HG02943 (cell line): ENCODE measurements around the gene SLCO3A1.
"Not testable (repeated sequence)": the region's sequence is repeated elsewhere in the genome, so short reads cannot be mapped to it uniquely, and the experiment has no call there.

Experiments used
- ATAC-seq: cut with Tn5 transposase; IDR thresholded peaks from one replicate; pipeline ENCODE4 v1.9.1; 2021; ENCODE audit warnings: mild to moderate bottlenecking, low read depth, moderate library complexity; ENCODE audit not compliant: unreplicated experiment

The SLCO3A1 gene

DNA sequence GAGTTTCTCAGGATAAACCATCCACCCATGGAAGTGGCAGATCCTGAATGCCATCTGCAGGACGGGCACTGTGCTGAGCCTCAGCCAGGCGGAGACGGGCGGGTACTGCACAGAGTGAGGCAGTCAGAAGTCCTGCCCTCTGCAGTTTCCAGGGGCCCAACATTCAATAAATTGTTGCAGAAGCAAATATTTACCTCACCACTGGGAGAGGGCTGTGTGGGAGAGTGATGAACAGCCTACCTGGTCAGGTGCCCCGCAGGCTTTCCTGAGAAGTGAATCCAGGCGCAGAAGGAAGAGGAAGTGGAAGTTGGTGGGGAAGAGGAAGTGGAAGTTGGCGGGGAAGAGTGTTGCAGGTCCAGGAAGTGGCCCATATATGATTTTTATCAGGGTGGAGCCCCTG is 100.8 kb downstream of the SLCO3A1 start:
- no peak for ATAC-seq

DNA sequence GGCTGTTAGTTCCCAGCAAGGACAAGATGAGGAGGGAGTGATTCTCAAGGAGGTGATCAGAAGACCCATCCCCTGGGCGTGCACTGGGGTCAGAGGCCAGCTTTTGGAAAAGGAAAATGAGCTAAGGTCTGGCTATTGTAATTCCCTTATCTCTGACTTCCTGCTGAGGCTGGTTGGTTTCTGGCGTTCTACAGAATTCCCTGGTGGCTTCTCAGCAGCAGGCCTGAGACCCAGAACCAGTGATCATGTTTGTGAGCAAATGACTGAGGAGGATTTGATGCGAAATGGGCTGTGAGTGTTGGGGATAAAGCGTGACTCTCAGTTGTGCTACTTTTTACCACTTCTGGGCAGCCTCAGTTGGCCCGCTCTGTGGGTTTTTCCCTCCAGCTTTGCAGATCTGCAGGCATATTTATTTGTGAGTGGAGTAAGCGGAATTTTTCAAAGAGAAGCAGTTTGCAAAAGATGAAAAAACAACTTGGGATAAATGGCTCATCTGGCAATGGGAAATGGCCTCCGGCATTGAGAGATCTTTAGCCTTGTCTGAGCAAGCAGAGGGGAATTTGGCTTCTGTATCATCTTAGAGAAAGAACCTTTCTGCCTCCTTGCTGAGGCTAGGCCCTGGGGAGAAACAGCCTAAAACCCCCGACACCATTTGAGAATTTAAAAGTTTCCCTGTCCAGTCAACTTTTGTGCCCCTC is 102.7 kb downstream of the SLCO3A1 start:
- no peak for ATAC-seq

DNA sequence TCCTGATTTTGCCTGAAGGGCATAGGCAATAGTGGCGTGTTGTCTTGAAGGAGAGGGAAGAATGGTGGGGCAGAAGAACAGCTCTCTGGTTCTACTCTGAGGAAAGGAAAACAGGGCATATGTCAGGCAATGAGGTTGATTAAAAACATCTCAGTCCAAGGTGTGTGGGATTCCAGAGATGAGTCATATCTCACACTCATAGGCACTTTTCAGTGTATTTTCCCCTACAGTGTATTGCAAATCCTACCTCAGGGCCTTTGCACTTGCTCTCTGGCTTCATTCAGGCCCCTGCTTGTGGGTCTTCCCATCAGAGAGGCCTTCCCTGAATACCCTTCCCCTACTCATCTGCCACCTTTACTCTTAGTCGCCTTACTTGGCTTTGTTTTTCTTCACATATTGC is 107.8 kb downstream of the SLCO3A1 start:
- no peak for ATAC-seq

DNA sequence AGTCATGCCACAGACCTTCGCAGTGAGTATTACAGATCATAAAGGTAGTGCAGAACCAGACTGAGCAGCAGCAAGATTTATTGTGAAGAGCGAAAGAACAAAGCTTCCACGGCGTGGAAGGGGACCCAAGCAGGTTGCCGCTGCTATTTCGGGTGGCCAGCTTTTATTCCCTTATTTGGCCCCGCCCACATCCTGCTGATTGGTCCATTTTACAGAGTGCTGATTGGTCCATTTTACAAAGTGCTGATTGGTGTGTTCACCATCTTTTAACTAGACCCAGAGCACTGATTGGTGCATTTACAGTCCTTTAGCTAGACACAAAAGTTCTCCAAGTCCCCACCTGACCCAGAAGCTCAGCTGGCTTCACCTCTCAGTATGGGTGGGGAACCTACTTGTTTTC is 110.2 kb downstream of the SLCO3A1 start:
- ATAC-seq: not testable (repeated sequence)

DNA sequence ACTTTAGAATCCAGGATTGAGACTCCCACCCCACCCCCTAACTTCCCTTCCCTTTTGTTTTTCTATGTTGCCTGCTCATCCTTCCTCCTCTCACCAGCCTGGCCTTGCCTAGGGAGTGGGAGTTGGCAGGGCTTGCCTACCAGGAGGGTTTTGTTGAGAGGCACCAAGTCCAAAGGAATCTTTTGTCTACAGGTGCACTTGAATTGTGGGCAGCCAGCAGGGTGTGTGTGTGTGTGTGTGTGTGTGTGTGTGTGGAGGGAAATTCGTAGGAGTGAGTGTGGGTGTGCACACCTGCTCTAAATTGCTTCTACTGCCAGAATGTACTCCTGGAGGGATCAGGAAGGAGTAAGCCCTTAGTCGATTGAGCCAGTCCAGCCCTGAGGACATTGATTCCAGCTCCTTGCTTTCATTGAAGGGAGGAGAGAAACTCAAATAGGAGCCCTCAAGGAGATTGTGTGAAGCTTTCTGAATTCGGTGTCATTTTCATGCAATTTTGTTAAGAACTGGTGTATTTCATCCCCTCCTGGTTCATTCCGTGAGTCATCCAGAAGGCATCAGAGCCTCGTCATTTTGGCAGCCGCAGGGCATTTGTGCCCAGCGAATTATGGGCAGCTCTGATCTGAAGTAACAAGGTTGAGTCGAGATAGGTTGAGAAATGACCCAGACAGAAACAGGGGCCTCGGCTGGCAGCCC is 112.1 kb downstream of the SLCO3A1 start:
- no peak for ATAC-seq

DNA sequence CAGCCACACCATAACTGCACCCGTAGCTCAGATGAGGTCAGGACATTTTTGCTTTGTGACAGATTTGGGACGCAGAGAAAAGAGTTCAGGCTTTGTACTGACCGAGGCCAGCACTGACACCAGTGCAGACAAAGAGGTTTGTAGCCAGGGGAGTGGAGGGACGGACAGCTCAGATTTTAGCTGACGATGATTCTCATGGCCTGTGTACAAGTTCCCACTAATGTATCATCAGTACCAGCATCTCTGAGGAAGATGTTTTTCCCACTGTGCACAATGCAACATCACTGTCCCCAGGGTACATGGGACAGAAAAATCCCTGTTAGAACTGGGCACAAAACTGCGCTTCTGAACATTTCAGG is 112.7 kb downstream of the SLCO3A1 start:
- ATAC-seq: no peak

DNA sequence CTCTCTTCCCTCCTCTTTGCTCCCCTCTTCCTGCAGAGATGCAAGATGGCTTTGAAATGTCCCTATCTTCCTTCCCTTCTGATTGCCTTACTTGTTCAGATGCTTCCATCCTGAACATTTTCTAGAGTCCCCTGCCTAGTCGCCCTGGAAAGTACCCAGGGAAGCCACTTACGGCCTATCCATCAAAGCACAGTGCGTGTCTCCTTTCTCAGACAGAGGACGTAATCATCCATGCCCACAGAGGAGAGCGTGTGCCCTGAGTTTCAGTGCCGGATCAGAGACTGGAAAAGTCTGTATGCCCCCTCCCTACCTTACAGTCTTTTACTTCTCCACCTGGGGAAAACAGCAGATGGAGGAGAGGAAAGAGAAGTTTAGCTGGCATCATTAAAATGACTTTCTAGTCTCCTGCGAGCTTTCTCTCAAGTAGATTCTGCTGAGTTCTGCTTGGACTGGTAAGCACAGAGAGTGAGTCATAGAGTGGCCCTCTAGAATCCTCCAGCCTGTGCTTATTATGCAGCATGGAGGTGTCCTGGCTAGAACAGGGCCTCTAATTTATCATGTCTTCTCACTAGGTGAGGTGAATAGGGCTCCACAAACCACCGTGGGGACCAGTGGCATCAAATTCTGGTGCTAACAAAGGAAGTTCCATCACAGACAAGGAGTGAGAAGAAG is 114.6 kb downstream of the SLCO3A1 start:
- no peak for ATAC-seq

DNA sequence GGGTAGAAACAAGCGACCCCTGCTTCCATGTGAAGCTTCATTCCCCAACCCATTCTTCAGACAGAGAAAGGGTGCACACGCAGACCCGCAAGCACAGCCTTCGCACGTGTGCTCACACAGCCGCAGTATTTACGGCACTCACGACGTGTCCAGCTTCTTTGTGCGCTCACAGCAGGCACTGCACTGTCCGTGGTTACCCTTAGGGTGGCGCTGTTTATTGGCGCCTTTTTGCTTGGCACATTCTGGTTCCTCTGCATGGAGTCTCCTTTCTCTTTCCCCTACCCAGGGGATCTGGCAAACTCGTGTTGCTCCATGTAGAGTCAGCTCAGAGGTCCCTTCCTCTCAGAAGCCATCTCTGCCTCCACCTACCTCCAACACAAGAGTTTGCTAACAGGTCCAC is 115.1 kb downstream of the SLCO3A1 start:
- ATAC-seq: no peak

DNA sequence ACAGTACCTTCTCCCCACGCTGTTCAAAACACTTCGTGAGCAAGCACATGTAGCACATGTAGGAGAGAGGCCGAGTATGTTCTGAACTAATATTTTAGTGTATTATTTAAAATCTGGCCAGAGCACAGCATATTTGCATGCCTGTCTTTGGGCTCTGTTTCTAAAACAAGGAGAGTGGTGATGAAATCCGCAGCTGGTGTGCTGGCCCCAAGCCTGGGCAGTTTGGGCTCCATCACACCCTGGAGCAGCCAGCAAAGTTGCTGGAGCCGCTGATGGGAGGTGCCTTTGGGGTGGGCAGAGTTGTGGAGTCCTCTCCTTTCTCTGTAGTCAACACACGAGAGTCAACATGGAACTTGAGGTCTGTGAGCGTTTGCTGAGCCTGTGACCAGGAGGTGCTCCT is 116.6 kb downstream of the SLCO3A1 start:
- ATAC-seq: no peak

DNA sequence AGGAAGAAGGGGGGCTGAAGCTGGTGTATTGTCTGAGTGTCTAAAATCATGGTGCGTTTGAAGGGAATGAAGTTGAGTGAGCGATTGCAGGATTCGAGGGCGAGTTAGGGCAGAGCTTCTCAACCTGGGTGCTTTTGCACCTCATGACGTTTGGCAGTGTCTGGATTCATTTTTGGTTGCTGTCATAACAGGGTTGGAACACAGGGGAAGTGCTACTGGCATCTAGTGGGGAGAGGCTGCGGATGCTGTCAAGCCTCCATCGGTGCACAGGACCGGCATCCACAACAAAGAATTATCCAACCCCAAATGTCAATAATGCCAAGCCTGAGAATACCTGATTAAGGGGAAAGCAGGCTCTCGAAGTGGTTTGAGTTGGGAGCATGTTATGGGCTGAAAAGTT is 120.0 kb downstream of the SLCO3A1 start:
- ATAC-seq: no peak

DNA sequence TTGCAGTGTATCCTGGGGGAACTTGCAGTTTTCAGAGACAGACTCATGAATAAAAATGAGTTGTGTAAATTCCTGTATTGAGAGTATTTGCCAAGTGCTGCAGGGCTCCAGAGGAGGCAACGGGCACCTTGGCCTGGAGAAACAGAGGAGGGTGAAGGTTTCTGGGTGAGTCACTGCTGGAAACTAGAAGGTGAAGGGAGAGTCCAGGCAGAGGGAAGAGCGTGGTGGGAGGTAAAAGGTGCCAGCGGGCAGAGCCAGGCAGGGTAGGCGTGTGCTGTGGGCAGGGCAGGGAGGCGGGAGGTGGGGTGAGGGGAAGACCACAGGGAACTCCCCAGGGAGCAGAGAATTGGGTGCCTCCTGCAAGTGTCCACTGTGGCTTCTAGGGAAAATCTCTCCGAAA is 120.8 kb downstream of the SLCO3A1 start:
- ATAC-seq: no peak

DNA sequence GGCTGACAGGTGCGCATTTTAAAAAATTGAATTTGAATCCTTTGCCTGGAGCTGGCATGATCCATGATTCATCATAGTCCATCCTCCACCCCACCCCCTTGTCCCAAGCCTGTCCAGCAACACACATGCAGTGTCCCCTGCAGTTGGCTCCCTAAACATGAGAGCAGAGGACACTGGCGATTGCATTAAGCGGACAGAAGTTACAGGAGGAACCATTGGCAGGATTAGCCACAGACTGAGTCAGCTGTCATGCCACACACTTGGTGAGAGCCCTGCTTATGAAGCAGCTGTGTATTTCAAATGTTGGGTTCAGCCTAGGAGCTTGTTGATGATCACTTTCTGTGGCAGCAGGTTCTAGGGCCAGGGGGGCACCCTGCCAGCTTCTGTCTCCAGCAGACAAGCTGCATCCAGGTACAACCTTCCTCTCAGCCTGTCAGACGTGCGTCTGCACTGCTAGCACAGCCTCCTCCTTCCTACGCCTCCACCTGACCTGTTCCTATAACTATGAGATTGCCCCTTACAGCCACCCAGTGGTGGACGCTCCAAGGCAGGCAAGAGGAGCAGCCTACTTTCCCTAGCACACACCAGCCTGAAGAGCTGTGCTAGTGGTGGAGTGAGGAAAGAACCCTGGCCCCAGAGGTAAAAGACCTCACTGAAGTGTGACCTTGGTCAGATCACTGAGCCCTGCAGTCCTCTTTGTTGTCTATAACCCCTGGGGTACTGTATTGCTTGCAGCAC is 121.9 kb downstream of the SLCO3A1 start:
- no peak for ATAC-seq

DNA sequence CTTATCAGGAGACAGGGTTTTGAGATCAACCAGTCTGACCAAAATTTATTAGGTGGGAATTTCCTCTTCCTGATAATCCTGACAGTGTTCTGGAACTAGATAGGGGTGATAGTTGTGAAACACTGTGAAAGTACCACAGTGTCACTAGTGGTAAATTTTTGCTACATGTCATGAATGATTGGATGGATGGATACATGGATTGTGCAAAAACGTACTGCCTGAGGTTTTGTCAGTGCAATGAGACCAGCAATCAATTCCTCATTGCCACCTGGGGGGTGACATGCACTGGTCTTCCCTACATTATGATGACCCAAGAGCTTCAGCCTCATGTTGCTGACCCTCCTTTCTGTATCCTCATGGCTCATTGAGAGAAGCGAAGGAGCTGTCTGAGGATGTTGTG is 123.5 kb downstream of the SLCO3A1 start:
- ATAC-seq: no peak

DNA sequence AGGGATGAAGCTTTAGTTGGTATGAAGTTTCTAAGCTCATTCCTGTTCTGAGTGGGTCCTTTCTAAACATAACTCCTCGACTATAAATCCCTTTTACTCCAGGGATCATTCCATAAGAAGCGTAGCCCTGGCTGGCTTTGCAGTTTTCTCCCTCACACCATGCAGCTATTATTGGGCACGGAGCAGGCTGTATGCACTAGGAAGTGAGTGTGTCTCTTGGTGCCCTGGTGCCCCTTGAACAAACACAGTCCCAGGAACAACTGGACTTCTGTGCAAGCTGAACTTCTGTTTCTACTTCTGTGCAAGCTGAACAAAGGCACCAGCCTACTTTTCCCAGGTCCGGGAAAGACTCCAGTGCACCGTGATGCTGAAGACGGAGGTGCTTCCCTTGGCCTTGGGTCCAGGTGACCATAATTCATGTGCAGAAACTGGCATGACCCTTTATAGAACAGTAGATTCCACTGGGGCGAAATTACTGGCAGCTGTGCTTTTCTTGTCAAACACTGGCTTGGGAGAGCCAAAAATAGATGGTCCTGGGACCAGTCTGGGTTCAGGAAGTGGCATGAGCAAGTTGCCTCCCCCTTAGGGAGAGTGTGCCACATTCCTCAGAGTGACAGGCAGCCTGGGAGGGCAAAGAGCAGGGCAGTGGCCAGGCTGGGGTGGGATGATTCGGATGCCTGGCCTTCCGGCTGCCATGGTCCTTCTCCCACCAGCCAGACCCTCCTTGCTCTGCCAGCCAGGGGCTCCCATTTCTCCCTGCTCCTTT is 127.2 kb downstream of the SLCO3A1 start:
- ATAC-seq: no peak

DNA sequence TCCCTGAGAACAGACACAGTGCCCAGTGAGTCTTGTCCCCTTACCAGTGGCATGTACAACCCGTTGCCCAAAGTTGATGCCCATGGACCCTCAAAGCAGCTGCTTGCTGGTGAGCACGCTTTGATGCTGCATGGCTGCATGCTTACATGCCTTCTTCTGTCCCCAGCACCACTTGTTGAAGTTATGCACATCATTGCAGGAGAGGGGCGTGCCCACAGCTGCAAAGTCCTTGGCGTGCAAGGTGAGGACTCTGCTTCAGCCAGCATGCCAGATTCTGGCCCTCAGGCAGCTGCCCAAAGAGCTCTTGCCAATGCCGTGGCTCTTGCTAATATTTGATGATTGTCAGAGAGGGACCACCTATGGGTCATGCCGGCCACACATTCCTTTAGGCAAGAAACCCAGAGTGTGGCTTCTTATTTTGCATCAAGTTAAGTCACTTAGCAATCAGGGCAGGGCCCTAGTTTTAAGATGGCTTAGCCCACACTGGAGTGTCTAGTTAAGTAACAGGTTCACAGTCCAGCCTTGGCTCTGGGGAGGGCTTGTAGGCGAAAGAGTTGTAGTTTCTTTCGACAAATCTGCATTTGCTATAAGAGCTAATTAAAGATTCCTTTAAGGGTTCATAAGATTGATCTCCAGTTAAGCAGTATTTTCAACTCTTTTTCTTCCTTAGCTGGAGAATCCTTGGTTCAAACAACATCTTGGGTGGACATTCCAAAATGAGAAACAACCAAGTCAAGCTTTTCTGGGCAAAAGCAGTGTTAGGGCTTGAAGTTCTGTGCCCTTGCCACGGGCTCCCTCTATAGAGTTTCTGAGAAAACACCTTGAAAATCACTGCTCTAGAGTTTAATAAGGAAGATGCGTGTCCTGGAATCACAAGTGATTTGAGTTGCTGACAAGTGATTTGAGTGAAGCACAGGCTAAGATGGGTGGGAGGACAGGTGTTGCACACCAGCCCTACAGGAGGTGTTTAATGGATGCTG is 128.6 kb downstream of the SLCO3A1 start:
- no peak for ATAC-seq

DNA sequence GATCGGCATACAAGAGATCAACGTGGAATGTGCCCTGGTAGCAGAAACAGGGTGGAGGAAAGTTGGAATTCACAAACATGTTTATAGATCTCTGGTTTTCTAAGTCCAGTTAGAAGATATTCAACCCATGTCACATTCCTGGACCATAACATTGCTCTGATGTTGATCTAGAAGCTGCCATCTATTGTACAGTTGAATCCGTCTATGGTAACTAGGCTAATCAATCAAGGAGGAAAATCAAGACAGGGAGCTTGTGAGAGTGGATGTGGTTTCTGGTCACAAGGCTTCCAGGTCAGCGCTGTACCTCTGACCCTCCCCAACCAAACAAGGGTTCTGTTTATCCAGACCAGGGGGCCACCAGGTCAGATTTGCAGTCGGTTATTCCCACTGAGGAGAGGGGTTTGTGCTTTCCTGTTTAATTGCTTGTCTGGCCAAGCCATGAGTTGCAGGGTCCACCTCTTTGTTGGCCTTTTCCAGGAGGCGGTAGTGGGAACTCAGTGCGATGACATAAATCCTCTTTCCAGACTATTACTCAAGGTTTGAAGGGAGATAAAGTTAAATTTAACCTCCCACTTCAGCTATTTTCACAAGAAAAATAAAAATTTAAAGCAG is 130.3 kb downstream of the SLCO3A1 start:
- ATAC-seq: no peak

DNA sequence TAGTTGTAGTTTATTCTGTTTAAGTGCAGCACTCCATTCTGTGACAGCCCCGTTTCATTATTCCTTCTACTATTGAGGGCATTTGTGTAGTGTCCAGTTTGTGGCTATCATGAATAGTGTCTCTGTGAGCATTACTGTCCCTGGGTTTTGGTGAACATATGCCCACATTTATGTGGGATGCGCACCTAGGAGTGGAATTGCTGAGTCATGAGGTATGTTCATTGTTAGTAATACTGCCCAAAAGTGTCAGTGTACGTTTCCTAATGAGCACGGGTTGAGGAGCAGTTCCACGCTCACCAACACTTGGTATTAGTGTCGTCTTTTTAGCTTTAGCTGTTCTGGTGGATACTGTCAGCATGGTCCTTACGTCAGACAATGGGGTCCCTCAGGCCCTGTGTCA is 131.8 kb downstream of the SLCO3A1 start:
- no peak for ATAC-seq

DNA sequence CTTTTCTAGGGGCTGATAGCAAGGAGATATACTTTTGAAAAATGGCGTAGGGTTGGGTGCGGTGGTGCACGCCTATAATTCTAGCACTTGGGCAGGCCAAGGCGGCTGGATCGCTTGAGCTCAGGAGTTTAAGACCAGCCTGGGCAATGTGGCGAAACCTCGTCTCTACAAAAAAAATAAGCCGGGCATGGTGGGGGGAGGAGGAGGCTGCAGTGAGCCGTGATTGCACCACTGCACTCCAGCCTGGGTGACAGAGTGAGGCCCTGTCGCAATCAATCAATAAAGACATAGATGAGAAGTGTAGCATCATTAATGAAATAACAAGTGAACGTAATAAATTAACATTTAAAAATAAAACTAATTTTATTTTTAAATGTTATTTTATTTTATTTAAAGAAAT is 134.6 kb downstream of the SLCO3A1 start:
- no peak for ATAC-seq

DNA sequence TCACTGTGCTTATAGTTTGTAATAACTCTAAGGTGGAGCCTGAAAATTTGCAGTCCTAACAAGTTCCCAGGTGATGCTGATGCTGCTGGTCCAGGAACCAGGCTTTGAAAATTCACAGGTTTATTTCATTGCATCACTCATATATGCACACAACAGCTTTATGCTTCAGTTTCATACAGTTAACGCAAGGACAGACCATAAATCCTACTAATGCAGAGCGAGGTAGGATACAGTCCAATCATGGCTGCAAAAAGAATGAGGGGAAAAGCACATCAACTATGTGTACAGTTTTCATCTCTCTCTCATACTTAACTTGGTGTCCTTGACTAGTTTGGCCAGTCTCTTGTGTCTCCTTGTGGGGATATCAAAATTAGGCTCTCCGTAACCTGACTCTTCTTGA is 135.1 kb downstream of the SLCO3A1 start:
- ATAC-seq: no peak
